CMK (cell line): ENCODE data around the gene C9orf43.
"Not testable (repeated sequence)": the region's sequence is repeated elsewhere in the genome, so short reads cannot be mapped to it uniquely, and the experiment has no call there.

Experiments used
- DNase-seq: peaks from one replicate; pipeline ENCODE4 v3.0.0-alpha.2; 2010; ENCODE audit warnings: low read depth

Gene C9orf43

DNA sequence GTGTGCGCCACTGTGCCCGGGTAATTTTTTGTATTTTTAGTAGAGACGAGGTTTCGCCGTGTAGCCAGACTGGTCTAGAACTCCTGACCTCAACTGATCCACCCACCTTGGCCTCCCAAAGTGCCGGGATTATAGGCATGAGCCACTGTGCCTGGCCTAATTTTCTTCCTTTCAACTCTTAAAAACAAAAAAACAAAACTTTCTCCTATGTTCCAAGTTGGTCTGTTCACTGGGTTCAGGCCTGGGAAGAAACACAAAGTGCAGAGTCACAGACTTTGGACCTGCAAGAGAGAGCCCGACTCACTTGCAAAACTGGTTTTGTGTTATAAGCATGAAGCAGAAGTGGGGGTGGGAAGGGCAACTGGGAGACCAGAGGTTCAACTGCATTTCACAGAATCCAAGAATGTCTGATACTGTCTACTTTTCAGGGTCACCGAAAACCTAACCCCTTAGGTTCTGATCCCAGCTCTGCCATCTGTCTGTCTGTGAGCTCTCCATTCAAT is 28.6 kb upstream of the C9orf43 start:
- DNase-seq, result no peak

GRCh38 chr9:113386571-113387393 is 23.8 kb upstream of the C9orf43 start:
- no peak for DNase-seq

- no peak for DNase-seq
Observed at GRCh38 chr9:113387560-113388230, 22.9 kb upstream of the C9orf43 start.

GRCh38 chr9:113388833-113389232 is 21.7 kb upstream of the C9orf43 start:
- no peak for DNase-seq

GRCh38 chr9:113389451-113389850 is 21.1 kb upstream of the C9orf43 start:
- no peak for DNase-seq

GRCh38 chr9:113390192-113390960 is 20.2 kb upstream of the C9orf43 start:
- DNase-seq, result no peak

DNA sequence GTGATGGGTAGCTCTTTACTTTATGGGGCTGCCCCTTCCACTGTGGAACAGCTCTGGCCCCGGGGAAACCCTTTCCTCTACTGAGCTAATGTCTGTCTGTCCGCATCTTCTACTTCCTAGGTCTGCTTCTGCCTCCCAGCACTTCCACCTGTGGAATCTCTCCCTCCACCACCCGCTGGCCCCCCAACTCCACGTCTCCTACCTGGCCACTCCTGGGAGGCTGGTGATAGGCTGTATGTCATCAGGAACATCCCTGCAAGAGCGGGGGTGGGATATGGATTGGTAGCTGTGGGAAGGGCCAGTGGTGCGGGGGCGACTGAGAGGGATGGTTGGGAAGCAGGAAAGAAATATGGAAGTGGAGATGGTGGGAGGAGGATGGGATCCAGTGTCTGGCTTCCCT is 18.6 kb upstream of the C9orf43 start:
- no peak for DNase-seq

DNA sequence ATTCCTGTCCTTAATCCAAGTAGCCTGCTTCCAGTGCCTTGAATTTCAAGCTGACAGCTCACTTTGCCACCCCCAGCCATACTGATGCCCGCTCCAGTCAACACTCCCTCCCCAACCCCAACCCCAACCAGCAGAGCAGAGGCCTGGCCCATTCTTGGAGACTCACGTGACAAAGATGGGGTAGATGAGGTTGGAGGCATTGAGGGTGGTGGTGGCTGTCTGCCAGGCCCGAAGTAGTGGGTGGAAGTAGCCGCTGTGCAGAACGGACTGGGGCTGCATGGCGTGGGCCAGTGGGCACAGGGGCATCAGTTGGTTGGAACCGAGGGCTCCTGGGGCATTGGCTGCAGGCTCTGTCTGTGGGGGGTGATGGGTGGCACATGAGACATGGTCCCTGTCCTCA is 17.3 kb upstream of the C9orf43 start:
- no peak for DNase-seq

- DNase-seq, result no peak
Observed at GRCh38 chr9:113395000-113395861, 15.3 kb upstream of the C9orf43 start.

DNA sequence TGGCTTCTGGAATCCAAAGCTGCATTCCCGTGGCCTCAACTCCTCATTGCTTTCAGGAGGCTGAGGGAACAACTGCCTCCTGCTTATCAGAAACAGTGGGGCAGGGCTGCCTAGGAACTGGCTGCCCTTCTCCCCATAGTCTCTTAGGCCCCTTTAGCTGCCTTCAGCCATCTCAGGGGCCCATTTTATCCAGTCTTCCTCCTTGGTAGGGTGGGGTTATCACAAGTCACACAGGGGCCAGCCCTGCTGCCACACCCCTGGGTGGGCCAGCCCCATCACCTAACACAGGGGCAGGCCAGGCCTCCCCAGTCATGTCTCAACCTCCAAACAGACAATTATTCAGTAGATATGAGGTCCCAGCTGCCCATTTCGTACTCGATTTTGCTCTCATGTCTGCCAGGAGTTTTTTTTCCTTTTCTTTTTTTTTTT is 13.3 kb upstream of the C9orf43 start:
- DNase-seq, result no peak

- no peak for DNase-seq
Observed at GRCh38 chr9:113398796-113399195, 11.8 kb upstream of the C9orf43 start.

- DNase-seq, result no peak
Observed at GRCh38 chr9:113399646-113400200, 10.8 kb upstream of the C9orf43 start.

DNA sequence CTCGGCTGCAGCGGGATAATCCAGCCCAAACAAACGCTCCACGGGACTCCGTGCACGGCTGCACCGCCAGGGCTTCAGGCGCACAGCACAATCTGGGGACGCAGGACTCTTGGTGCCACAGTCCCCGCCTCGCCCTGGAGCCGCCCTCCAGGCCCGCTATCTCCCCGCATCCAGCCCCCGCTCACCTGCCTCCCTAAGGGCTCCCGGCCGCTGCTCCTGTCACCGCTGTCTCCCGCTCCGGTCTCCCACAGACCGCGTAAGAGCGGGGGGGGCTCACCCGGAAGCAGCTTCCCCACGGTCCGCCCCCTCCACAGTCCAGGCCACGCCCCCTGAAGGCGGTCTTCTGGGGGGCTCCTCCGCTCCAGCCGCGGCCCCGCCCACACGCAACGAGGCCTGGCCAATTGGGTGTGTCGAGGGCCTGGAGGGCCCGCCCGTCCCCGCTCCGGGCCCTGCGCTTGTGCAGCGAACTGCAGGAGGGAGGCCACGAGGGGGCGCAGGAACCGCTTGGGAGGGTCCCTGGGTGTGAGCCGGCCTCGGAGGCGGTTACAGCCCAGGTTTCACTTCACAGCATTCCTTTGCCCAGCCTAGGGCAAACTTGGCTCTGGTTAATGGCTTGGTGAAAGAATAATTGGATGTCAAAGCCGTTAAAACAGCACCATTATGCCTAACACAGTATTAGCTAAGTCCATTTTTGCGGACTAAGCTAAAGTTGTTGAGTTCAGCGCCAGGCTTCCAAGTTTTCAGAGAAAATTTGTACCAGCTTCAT is 9.3 kb upstream of the C9orf43 start, which contains the start of gene ALAD:
TSS of gene ALAD (minus strand) at position 258 of the 766 bp plus-strand sequence. CDS start 7,725 bp downstream, outside the sequence.
- DNase-seq, result peak; percentile 95

DNA sequence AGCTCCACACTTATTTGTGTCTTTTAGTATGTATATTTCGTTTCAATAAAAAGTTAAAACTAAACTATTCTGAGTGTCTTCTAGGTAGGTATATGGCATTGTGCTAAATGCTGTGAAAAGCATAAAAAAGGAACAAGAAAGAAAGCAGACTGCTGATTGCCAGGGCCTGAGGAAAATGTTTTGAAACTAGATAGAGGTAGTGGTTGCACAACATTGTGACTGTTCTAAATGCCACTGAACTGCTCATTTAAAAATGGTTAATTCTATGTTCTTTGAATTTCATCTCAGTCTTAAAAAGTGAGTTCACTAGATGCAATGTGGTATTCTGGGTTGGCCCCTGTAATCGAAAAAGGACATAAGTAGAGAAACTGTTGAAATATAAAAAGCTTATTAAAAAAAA is 6.9 kb upstream of the C9orf43 start:
- DNase-seq, result no peak

- not testable (repeated sequence) for DNase-seq
Observed at GRCh38 chr9:113406353-113406752, 4.2 kb upstream of the C9orf43 start.

- DNase-seq, result peak; percentile 61
Observed at GRCh38 chr9:113406873-113407511, 3.6 kb upstream of the C9orf43 start.

GRCh38 chr9:113409481-113409880 is 1.1 kb upstream of the C9orf43 start:
- DNase-seq, result no peak

GRCh38 chr9:113409883-113410206 is 702 bp upstream of the C9orf43 start:
- DNase-seq, result no peak

DNA sequence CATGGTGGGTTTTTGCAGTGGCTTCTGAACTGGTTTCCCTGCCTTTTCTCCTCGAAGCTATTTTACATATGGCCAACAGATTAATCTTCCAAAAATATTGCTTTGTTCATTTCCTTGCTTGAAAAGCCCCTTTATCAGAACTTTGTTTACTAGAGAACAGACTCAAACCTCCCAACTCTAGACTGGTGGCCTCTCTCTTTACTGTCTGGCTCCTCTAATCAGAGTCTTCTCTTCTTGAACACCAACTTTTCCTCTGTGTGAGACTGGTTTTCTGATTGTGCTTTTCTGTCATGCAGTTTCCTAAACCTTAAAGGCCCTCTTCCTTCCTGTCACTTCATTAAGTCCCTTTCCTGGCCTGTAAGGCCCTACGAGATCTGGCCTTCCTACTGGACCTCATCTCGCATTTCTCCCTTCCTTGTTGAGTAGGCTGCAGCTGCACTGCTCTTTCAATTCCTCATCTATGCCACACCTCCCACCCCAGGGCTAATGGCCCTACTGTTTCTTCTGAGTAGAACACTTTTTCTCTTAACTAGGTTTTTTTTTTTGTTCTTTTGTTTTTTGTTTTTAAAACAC is 5.7 kb downstream of the C9orf43 start:
- no peak for DNase-seq

- DNase-seq, result no peak
Observed at GRCh38 chr9:113417370-113417769, 6.8 kb downstream of the C9orf43 start.
